GM12878 (cell line): ENCODE measurements around the gene SMIM38. TPM values are rescaled to one million over a fixed set of nuclear protein-coding genes. Genes with fewer than 3 reads are reported as not detected.

Source experiments
- ATAC-seq: fragments of 200-7000 bp; cut with Tn5 transposase; 3 replicates; pipeline ENCODE4 v1.9.1; 2020; ENCODE audit warnings: mild to moderate bottlenecking, moderate library complexity
- BruUV-seq: library from RNA; stranded (reverse); fragments of 400-500 nt; replicated peaks from 2 replicates; lab custom pipeline; 2021; lab: Mats Ljungman, UMichigan
- CTCF ChIA-PET: fragments of 300-600 bp; sonication (Branson Sonifier 250); formaldehyde crosslinking; extraction: SDS; loops from one replicate; lab custom pipeline; 2021; ENCODE audit warnings: inconsistent platforms; lab: Yijun Ruan, JAX
- POLR2A ChIA-PET: fragments of 350-600 bp; formaldehyde crosslinking; extraction: SDS; loops from one replicate; lab custom pipeline; 2021; ENCODE audit warnings: inconsistent platforms; lab: Charles Lee
- RAD21 ChIA-PET: fragments of 300-600 bp; sonication (Branson Sonifier 250); formaldehyde crosslinking; loops from one replicate; lab custom pipeline; 2023; ENCODE audit warnings: antibody characterized with exemption; ENCODE audit not compliant: unreplicated experiment; lab: Charles Lee
- SMC1A ChIA-PET: fragments of 300-600 bp; sonication (Branson Sonifier 250); formaldehyde crosslinking; loops from one replicate; lab custom pipeline; 2023; ENCODE audit not compliant: unreplicated experiment, uncharacterized antibody; lab: Charles Lee
- DNase-seq: peaks from one replicate; pipeline ENCODE4 v3.0.0-alpha.2; 2011; ENCODE audit warnings: low read depth, low spot score
- FAIRE-seq: peaks from 3 replicates; lab custom pipeline; 2011; peaks lifted over from hg19 to GRCh38; lab: Jason Lieb, UNC
- H2AFZ ChIP-seq: 2 replicates; pipeline ENCODE4 v1.6.0; 2011; ENCODE audit warnings: low read depth, low read length, control low read depth; ENCODE audit not compliant: control insufficient read depth
- H3K27ac ChIP-seq: 2 replicates; pipeline ENCODE4 v1.5.1; 2011; ENCODE audit warnings: control low read depth; ENCODE audit not compliant: control insufficient read depth, insufficient read depth
- H3K27me3 ChIP-seq, 2 experiments: replicated peaks in 1 of 2; 2 replicates each; pipeline versions ENCODE4 v1.6.0 to v1.6.1; 2011; ENCODE audit warnings: low read length in 1 of 2; ENCODE audit not compliant: control insufficient read depth in 2 of 2, insufficient read depth in 2 of 2
- H3K36me3 ChIP-seq, 2 experiments: 2 replicates each; pipeline ENCODE4 v1.5.1; 2011; ENCODE audit warnings: low read length in 1 of 2; ENCODE audit not compliant: control insufficient read depth in 2 of 2, insufficient read depth in 2 of 2
- H3K4me1 ChIP-seq: 2 replicates; pipeline ENCODE4 v1.6.1; 2011; ENCODE audit warnings: mild to moderate bottlenecking, low read length, moderate library complexity, mixed read lengths; ENCODE audit not compliant: control insufficient read depth, insufficient read depth
- H3K4me2 ChIP-seq: 2 replicates; pipeline ENCODE4 v1.6.0; 2011; ENCODE audit warnings: control low read depth; ENCODE audit not compliant: control insufficient read depth, insufficient read depth
- H3K4me3 ChIP-seq: fragments of 200-600 bp; sonication (generic); 2 replicates; pipeline ENCODE4 v1.5.1; 2016
- H3K79me2 ChIP-seq: 2 replicates; pipeline ENCODE4 v1.6.0; 2011; ENCODE audit warnings: low read length; ENCODE audit not compliant: control insufficient read depth, insufficient read depth
- H3K9ac ChIP-seq: 2 replicates; pipeline ENCODE4 v1.8.0; 2011; ENCODE audit warnings: low read length, control low read depth, mixed read lengths; ENCODE audit not compliant: control insufficient read depth, insufficient read depth
- H3K9me3 ChIP-seq: replicated peaks from 3 replicates; pipeline ENCODE4 v1.5.1; 2011; ENCODE audit warnings: mild to moderate bottlenecking, low read length; ENCODE audit not compliant: control insufficient read depth, insufficient read depth
- H4K20me1 ChIP-seq: 2 replicates; pipeline ENCODE4 v1.6.0; 2011; ENCODE audit not compliant: control insufficient read depth, insufficient read depth
- ATF7 ChIP-seq: fragments of 450-650 bp; IDR thresholded peaks from 2 replicates; pipeline ENCODE4 v1.6.1; 2016; ENCODE audit warnings: low read depth, mild to moderate bottlenecking
- CEBPZ ChIP-seq: fragments of 150-350 bp; IDR thresholded peaks from 2 replicates; pipeline ENCODE4 v1.6.1; 2016; ENCODE audit warnings: low read depth, low read length
- ETV6 ChIP-seq, 2 experiments: fragments of 450-650 bp in 1 of 2; IDR thresholded peaks in 1 of 2; conservative IDR thresholded peaks in 1 of 2; 2 replicates each; pipeline ENCODE4 v1.6.1; 2014; ENCODE audit warnings: antibody characterized with exemption in 1 of 2, borderline replicate concordance in 1 of 2, low read depth in 1 of 2, mild to moderate bottlenecking in 1 of 2, moderate library complexity in 1 of 2
- FOS ChIP-seq: IDR thresholded peaks from 3 replicates; pipeline ENCODE4 v1.6.1; 2011; ENCODE audit warnings: borderline replicate concordance; ENCODE audit not compliant: insufficient read length; ENCODE audit errors: extremely low read depth
- MEF2B ChIP-seq: fragments of 450-650 bp; IDR thresholded peaks from 2 replicates; pipeline ENCODE4 v1.6.1; 2018; ENCODE audit warnings: mild to moderate bottlenecking, moderate library complexity; ENCODE audit not compliant: partially characterized antibody, poor library complexity, severe bottlenecking
- RCOR1 ChIP-seq: conservative IDR thresholded peaks from 2 replicates; pipeline ENCODE4 v1.6.1; 2012; ENCODE audit warnings: low read depth, low read length, improper control_type of control experiment
- SIX5 ChIP-seq: IDR thresholded peaks from 2 replicates; pipeline ENCODE4 v1.6.1; 2011; ENCODE audit warnings: mild to moderate bottlenecking, low read depth, low read length, moderate library complexity; ENCODE audit not compliant: severe bottlenecking
- SMAD1 ChIP-seq: fragments of 450-650 bp; IDR thresholded peaks from 2 replicates; pipeline ENCODE4 v1.6.1; 2018; ENCODE audit warnings: mild to moderate bottlenecking, low read depth; ENCODE audit not compliant: partially characterized antibody
- SPI1 ChIP-seq: IDR thresholded peaks from 2 replicates; pipeline ENCODE4 v1.6.1; 2011; ENCODE audit warnings: low read depth, mild to moderate bottlenecking, low read length, moderate library complexity, borderline replicate concordance; ENCODE audit not compliant: insufficient read depth
- ZNF622 ChIP-seq: fragments of 450-650 bp; IDR thresholded peaks from 2 replicates; pipeline ENCODE4 v1.6.1; 2017; ENCODE audit warnings: mild to moderate bottlenecking, inconsistent platforms
- WGBS: methylation state at CpG from one replicate; pipeline ENCODE4 v1.1.6; 2016; ENCODE audit warnings: low lambda C conversion rate; ENCODE audit not compliant: insufficient replicate concordance, insufficient coverage; ENCODE audit errors: missing lambda C conversion rate; 5-methylcytosine and 5-hydroxymethylcytosine counted together
- in situ Hi-C: fragments of 300-500 bp; cut with MboI; formaldehyde crosslinking; loops from 9 replicates; pipeline ENCODE4 v1.14.3; 2018; ENCODE audit warnings: mixed read lengths
- intact Hi-C: fragments of 100-400 bp; cut with micrococcal nuclease; formaldehyde crosslinking; loops from one replicate; pipeline ENCODE4 v1.14.2; 2022; ENCODE audit not compliant: unreplicated experiment
- polyA plus RNA-seq, 11 experiments: library from polyadenylated mRNA; depleted of rRNA in 4 of 11; unstranded in 6 of 11; stranded (reverse) in 5 of 11; fragments of >200 nt; fragmentation: Nextera tagmentation in 4 of 11; fragmentation: Illumina TruSeq in 1 of 11; extraction: Ambion mirVana in 4 of 11; extraction: Trizol in 1 of 11; gene quantifications; 1 replicate in 1 of 11; 2 replicates in 10 of 11; pipeline versions ENCODE4 v1.2.1 to v1.2.3, GENCODE V29; 2011 to 2016; ENCODE audit warnings: inconsistent platforms in 2 of 11, missing spikeins in 2 of 11, low read depth in 1 of 11
- total RNA-seq, 4 experiments: library from RNA; depleted of rRNA in 3 of 4; stranded (reverse); fragments of >200 nt in 3 of 4; fragmentation: Illumina TruSeq in 1 of 4; extraction: Trizol in 1 of 4; gene quantifications; 2 replicates each; pipeline versions ENCODE4 v1.2.1 to v1.2.3, GENCODE V29; 2013 to 2021
- TF ChIP-seq, protein P1 (sequence below): IDR thresholded peaks from 2 replicates; pipeline ENCODE4 v1.6.1; 2011; ENCODE audit warnings: low read depth, low read length, improper control_type of control experiment, borderline replicate concordance
- TF ChIP-seq, protein P2 (sequence below): fragments of 450-650 bp; IDR thresholded peaks from 2 replicates; pipeline ENCODE4 v1.6.1; 2017; ENCODE audit warnings: antibody characterized with exemption, mild to moderate bottlenecking, moderate library complexity

Gene SMIM38
- total and polyA plus RNA-seq, 10 of the 15 experiments (the other 5 are each of a cell fraction or from before 2014, with no cell fraction given), result 0.15 to 5.0 (median 2.1) TPM; not detected in 1

GRCh38 chr11:69152733-69153421, 2.9 kb upstream of the SMIM38 start:
- Histone ChIP-seq H3K4me2 (no peak overlapping the region), H3K27ac (no peak overlapping the region), H3K4me3 (no peak overlapping the region), H3K36me3 (no peaks in the 10 kb centered on the region), H2AFZ (no peak overlapping the region), H3K27me3 (no peaks in the 10 kb centered on the region), H4K20me1 (no peaks in the 10 kb centered on the region), H3K4me1 (peaks cover 32% of the 10 kb centered on the region), H3K9ac (no peak overlapping the region), H3K9me3 (peaks cover 6% of the 10 kb centered on the region; the same call in 2 of the 3 replicates), H3K79me2 (peaks cover 5% of the 10 kb centered on the region)
- ChIA-PET RAD21 (interaction anchor here (0.9 kb wide), 1 partner anchor 106 kb away, joined by 4 read pairs; no protein-coding TSS in a partner anchor), POLR2A (interaction anchor here (1.0 to 1.7 kb wide), 3 partner anchors 14 to 30 kb away, joined by 3 to 8 read pairs (median 3); no protein-coding TSS in a partner anchor), SMC1A (interaction anchor here (0.6 kb wide), 1 partner anchor 137 kb away, joined by 3 read pairs; no protein-coding TSS in a partner anchor), CTCF (no interaction called here)
- no peak for ATAC-seq
- in situ Hi-C loops, result no loop called here
- BruUV-seq, result no TSS peak
- FAIRE-seq, result no peak
- intact Hi-C loops, result no loop called here
- no peak for DNase-seq
- 94% methylated on average over 23 of the region's 23 CpGs for WGBS
- TF ChIP-seq ZNF622 (no peak), ATF7 (no peak), SMAD1 (no peak), CEBPZ (no peak), MEF2B (no peak), SPI1 (no peak), ETV6 (conservative IDR thresholded peaks at IDR 0.05 in 1 of 2, IDR thresholded peaks at IDR 0.05 in 1 of 2; ENCODE audit: borderline replicate concordance in 1 of 2, low read depth in 1 of 2) (no peak), SIX5 (no peak), FOS (no peak), RCOR1 (no peak)
- TF ChIP-seq, protein P1, sequence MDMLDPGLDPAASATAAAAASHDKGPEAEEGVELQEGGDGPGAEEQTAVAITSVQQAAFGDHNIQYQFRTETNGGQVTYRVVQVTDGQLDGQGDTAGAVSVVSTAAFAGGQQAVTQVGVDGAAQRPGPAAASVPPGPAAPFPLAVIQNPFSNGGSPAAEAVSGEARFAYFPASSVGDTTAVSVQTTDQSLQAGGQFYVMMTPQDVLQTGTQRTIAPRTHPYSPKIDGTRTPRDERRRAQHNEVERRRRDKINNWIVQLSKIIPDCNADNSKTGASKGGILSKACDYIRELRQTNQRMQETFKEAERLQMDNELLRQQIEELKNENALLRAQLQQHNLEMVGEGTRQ, result no peak
- TF ChIP-seq, protein P2, sequence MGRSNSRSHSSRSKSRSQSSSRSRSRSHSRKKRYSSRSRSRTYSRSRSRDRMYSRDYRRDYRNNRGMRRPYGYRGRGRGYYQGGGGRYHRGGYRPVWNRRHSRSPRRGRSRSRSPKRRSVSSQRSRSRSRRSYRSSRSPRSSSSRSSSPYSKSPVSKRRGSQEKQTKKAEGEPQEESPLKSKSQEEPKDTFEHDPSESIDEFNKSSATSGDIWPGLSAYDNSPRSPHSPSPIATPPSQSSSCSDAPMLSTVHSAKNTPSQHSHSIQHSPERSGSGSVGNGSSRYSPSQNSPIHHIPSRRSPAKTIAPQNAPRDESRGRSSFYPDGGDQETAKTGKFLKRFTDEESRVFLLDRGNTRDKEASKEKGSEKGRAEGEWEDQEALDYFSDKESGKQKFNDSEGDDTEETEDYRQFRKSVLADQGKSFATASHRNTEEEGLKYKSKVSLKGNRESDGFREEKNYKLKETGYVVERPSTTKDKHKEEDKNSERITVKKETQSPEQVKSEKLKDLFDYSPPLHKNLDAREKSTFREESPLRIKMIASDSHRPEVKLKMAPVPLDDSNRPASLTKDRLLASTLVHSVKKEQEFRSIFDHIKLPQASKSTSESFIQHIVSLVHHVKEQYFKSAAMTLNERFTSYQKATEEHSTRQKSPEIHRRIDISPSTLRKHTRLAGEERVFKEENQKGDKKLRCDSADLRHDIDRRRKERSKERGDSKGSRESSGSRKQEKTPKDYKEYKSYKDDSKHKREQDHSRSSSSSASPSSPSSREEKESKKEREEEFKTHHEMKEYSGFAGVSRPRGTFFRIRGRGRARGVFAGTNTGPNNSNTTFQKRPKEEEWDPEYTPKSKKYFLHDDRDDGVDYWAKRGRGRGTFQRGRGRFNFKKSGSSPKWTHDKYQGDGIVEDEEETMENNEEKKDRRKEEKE, result no peak
